Adrenal gland (tissue), 12 donors: ENCODE data around the gene NDUFV3. TPM values are rescaled to one million over a fixed set of nuclear protein-coding genes. Genes with fewer than 3 reads are reported as not detected.
"Not testable (repeated sequence)": the region's sequence is repeated elsewhere in the genome, so short reads cannot be mapped to it uniquely, and the experiment has no call there.

ENCODE experiments used
- DNase-seq, 7 donors: peaks; one replicate each; pipeline ENCODE4 v3.0.0-alpha.2; 2019 to 2020
- H3K27ac ChIP-seq, 5 donors: fragments of 200-600 bp; sonication (generic) in 4 of 5; 1 replicate in 3 of 5; 2 replicates in 2 of 5; pipeline versions ENCODE4 v1.5.1 to v1.8.0; 2016 to 2020; ENCODE audit warnings: mild to moderate bottlenecking in 1 of 5
- H3K27me3 ChIP-seq: fragments of 200-600 bp; 2 replicates; pipeline ENCODE4 v1.8.0; 2021
- H3K36me3 ChIP-seq, 2 donors: fragments of 200-600 bp; replicated peaks in 1 of 2; 1 replicate in 1 of 2; 2 replicates in 1 of 2; pipeline versions ENCODE4 v1.5.1 to v1.8.0; 2018 to 2022
- H3K4me1 ChIP-seq, 2 donors: fragments of 200-600 bp; replicated peaks in 1 of 2; 1 replicate in 1 of 2; 2 replicates in 1 of 2; pipeline versions ENCODE4 v1.5.1 to v1.8.0; 2018 to 2021
- H3K4me3 ChIP-seq, 4 donors: fragments of 200-600 bp; sonication (generic) in 3 of 4; one replicate each; pipeline ENCODE4 v1.5.1; 2016 to 2018
- H3K9me3 ChIP-seq, 3 donors: fragments of 200-600 bp; sonication (generic) in 1 of 3; replicated peaks in 1 of 3; 1 replicate in 2 of 3; 2 replicates in 1 of 3; pipeline versions ENCODE4 v1.5.1 to v1.8.0; 2016 to 2021
- POLR2A ChIP-seq, 2 donors: fragments of 450-650 bp; IDR thresholded peaks; one replicate each; pipeline ENCODE4 v1.6.1; 2017; ENCODE audit warnings: antibody characterized with exemption in 2 of 2, mild to moderate bottlenecking in 2 of 2, moderate library complexity in 1 of 2
- WGBS, 4 donors: extraction: QIAGEN DNeasy Blood & Tissue Kit in 2 of 4; methylation state at CpG; one replicate each; pipeline versions ENCODE4 v1.1.5 to v1.1.7; 2013 to 2017; 5-methylcytosine and 5-hydroxymethylcytosine counted together
- intact Hi-C, 2 donors: fragments of 100-400 bp; cut with DNase I; formaldehyde crosslinking; loops; one replicate each; pipeline versions ENCODE4 v1.14.1 to v1.15.0; 2022 to 2023
- polyA plus RNA-seq, 3 donors: library from polyadenylated mRNA; stranded (reverse); fragments of 200-250 nt in 2 of 3; fragments of 350-450 nt in 1 of 3; fragmentation: Illumina TruSeq in 1 of 3; extraction: RNeasy Lipid Tissue Mini Kit (QIAGEN cat#74804) in 1 of 3; gene quantifications; one replicate each; pipeline ENCODE4 v1.2.3, GENCODE V29; 2013 to 2014
- total RNA-seq, 9 donors: library from RNA; depleted of rRNA in 4 of 9; stranded (reverse); fragments of >200 nt in 4 of 9; fragments of 120-200 nt in 1 of 9; fragmentation: NEBNext Ultra II Directional in 1 of 9; extraction: Animal tissue kit (Norgen Biotek cat#: 25700) in 1 of 9; gene quantifications; one replicate each; pipeline versions ENCODE4 v1.1.0 to v1.2.4, GENCODE V29; 2013 to 2023
- TF ChIP-seq, protein P1 (sequence below), 6 experiments: fragments of 450-650 bp in 4 of 6; fragments of 200-600 bp in 2 of 6; sonication (generic) in 1 of 6; IDR thresholded peaks; 1 replicate in 5 of 6; 2 replicates in 1 of 6; pipeline versions ENCODE4 v1.5.1 to v1.8.0; 2016 to 2021; ENCODE audit warnings: antibody characterized with exemption in 6 of 6, mild to moderate bottlenecking in 2 of 6, moderate library complexity in 1 of 6
- donor health status: healthy with polysubstance abuse.
- donor health status: Bipolar disorder and iron deficiency.
- donor health status: DM: yes; HTN: yes; CAD: no.
- donor health status: DM: no; HTN: no; CAD: no.
- donor health status: DM: no; HTN: no; CAD: no.
- donor health status: DM: yes; HTN: yes; CAD: no.

The NDUFV3 gene
- total and polyA plus RNA-seq, 12 donors, result 30.4 to 43.5 (median 36.1) TPM

DNA sequence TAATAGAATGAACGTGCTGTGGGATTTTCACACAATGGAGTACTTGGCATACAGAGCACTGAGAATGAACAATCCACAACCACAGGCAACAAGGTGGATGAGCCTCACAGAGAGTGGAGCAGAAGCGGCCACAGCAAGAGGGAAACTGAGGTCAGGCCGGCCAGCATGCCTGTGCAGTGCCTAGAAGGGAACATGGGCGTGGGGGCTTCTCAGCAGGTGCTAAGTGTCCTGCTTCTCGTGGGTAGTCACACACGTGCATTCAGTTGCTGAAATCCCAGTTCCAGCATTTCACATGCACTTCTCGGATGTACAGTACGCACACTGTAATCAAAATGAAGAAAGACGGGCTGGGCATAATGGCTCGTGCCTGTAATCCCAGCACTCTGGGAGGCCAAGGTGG lies 46.9 kb upstream of the NDUFV3 start:
- intact Hi-C loops, result no loop called here
- Histone ChIP-seq H3K4me1 (peaks cover 15 to 19% of the 10 kb centered on the region in 2 donors), H3K9me3 (no peaks in the 10 kb centered on the region), H3K27ac (peak overlapping the region in 1 of 5 donors; percentile 80), H3K27me3 (no peaks in the 10 kb centered on the region), H3K4me3 (no peak overlapping the region), H3K36me3 (peaks cover 0 to 22% of the 10 kb centered on the region in 2 donors)
- peak in 3 of 7 donors; percentile 4 to 43 (median 9) for DNase-seq
- WGBS, 4 donors, result 92 to 99% (median 95%) methylated on average over 10 of the region's 10 CpGs
- TF ChIP-seq POLR2A (IDR thresholded peaks at IDR 0.05), result no peak
- TF ChIP-seq, protein P1, sequence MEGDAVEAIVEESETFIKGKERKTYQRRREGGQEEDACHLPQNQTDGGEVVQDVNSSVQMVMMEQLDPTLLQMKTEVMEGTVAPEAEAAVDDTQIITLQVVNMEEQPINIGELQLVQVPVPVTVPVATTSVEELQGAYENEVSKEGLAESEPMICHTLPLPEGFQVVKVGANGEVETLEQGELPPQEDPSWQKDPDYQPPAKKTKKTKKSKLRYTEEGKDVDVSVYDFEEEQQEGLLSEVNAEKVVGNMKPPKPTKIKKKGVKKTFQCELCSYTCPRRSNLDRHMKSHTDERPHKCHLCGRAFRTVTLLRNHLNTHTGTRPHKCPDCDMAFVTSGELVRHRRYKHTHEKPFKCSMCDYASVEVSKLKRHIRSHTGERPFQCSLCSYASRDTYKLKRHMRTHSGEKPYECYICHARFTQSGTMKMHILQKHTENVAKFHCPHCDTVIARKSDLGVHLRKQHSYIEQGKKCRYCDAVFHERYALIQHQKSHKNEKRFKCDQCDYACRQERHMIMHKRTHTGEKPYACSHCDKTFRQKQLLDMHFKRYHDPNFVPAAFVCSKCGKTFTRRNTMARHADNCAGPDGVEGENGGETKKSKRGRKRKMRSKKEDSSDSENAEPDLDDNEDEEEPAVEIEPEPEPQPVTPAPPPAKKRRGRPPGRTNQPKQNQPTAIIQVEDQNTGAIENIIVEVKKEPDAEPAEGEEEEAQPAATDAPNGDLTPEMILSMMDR (IDR thresholded peaks at IDR 0.05), result no peak

DNA sequence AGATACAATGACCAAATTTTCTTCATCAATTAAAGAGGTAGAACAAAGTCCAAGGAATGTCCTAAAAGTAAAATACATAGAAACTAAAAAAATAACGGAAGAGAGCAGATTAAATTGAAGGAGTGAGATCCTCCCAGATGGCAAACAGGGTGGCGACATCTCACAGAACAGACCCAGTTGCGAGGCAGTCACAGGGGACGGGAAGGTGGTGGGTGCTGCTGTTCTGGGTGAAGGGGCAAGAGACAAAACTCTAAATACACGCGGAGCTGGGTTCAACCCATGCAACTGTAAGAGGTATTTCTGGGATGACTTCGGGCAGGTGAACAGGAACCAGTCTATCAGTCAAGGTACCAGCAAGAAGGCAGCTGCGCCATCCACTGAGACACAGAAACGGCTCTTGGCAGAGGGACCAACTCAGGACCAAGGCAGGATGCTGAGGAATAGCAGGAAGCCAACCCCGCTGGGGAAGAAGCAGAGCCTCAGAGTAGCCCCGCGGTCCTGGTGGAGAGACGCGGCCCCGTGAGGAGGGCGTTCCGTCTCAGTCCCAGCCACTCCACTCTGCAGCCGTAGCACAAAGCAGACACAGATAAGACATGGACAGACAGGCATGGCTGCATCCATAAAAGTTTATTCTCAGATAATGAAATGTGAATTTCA lies 45.9 kb upstream of the NDUFV3 start:
- H3K27ac ChIP-seq, result no peak overlapping the region
- peak in 3 of 7 donors; percentile 3 to 9 (median 7) for DNase-seq
- peaks cover 15 to 19% of the 10 kb centered on the region in 2 donors for H3K4me1 ChIP-seq
- no peaks in the 10 kb centered on the region for H3K9me3 ChIP-seq
- H3K27me3 ChIP-seq, result no peaks in the 10 kb centered on the region
- H3K36me3 ChIP-seq, result peaks cover 0 to 30% of the 10 kb centered on the region in 2 donors
- TF ChIP-seq, protein P1 (IDR thresholded peaks at IDR 0.05), result no peak
- TF ChIP-seq POLR2A (IDR thresholded peaks at IDR 0.05), result no peak
- intact Hi-C loops, result no loop called here
- no peak overlapping the region for H3K4me3 ChIP-seq
- 86 to 91% (median 89%) methylated on average over 18 of the region's 18 CpGs for whole genome bisulfite sequencing, 4 donors

DNA sequence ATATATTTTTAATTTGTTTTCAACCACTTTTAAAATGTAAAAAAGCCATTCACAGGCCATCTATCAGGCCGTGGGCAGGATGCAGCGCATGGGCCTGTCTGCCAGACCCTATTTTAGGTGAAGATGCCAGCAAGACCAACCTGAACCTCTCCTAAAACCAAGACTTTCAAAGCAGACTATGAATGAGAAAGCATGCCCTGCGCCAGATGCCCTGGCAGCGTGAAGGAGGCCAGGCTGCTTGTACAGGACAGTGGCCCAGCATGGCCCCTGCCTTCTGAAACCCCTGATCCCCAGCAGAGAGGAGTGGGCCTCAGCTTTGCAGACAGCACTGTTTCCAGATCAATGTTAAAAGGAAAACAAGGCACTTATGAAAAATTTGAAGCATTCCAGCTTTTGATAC lies 45.4 kb upstream of the NDUFV3 start:
- no peaks in the 10 kb centered on the region for H3K9me3 ChIP-seq
- TF ChIP-seq POLR2A (IDR thresholded peaks at IDR 0.05), result no peak
- TF ChIP-seq, protein P1 (IDR thresholded peaks at IDR 0.05), result no peak
- H3K4me3 ChIP-seq, result no peak overlapping the region
- peaks cover 0 to 33% of the 10 kb centered on the region in 2 donors for H3K36me3 ChIP-seq
- H3K4me1 ChIP-seq, result peaks cover 15 to 19% of the 10 kb centered on the region in 2 donors
- intact Hi-C loops, result no loop called here
- DNase-seq, result peak in 2 of 7 donors; percentile 1 to 10
- WGBS, 4 donors, result 96 to 100% (median 97%) methylated on average over 4 of the region's 4 CpGs
- no peaks in the 10 kb centered on the region for H3K27me3 ChIP-seq
- no peak overlapping the region for H3K27ac ChIP-seq

DNA sequence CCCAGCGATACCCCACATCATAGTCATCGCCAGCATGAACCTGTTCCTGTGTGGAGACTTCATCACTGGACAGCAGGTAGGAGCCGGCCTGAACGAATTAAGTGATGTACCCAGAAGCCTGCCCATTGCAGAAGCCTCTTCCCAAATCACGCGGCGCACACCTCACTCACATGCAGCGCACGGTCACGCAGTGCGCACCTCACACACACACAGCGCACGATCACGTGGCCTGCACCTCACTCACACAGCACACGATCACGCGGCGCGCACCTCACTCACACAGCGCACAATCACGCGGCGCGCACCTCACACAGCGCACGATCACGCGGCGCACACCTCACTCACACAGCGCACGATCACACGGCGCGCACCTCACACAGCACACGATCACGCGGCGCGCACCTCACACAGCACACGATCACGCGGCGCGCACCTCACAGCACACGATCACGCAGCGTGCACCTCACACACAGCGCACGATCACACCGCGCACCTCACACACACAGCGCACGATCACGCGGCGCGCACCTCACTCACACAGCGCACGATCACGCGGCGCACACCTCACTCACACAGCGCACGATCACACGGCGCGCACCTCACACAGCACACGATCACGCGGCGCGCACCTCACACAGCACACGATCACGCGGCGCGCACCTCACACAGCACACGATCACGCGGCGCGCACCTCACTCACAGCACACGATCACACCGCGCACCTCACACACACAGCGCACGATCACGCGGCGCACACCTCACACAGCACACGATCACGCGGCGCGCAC lies 44.8 kb upstream of the NDUFV3 start:
- intact Hi-C loops, H3K9me3 ChIP-seq, DNase-seq, H3K27ac ChIP-seq, H3K27me3 ChIP-seq, H3K4me3 ChIP-seq: not testable (repeated sequence)
- Histone ChIP-seq H3K4me1 (peaks cover 15 to 19% of the 10 kb centered on the region in 2 donors), H3K36me3 (peaks cover 0 to 39% of the 10 kb centered on the region in 2 donors)
- 93 to 98% (median 96%) methylated on average over 43 to 95 of the region's 95 CpGs for WGBS, 4 donors
